GM19035 (cell line): ENCODE data around the gene RP2.

Experiments used
- ATAC-seq: cut with Tn5 transposase; IDR thresholded peaks from one replicate; pipeline ENCODE4 v1.9.1; 2021; ENCODE audit not compliant: unreplicated experiment

RP2 gene

DNA sequence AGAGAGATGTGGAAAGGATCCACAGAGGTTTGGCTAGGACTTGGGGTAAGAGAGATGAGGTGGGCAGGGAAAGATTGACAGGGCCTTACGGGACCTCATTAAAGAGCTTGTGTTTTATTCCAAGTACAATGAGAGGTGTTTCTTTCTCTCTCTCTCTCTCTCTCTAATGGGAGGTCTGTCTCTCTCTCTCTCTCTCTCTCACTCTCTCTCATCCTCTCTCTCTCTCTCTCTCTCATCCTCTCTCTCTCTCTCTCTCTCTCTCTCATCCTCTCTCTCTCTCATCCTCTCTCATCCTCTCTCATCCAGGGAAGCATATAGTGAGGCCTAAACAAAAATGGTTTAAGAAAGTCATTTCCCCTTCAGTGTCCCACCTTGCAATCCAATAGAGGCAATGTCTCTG, 80.8 kb downstream of the RP2 start:
- no peak for ATAC-seq

DNA sequence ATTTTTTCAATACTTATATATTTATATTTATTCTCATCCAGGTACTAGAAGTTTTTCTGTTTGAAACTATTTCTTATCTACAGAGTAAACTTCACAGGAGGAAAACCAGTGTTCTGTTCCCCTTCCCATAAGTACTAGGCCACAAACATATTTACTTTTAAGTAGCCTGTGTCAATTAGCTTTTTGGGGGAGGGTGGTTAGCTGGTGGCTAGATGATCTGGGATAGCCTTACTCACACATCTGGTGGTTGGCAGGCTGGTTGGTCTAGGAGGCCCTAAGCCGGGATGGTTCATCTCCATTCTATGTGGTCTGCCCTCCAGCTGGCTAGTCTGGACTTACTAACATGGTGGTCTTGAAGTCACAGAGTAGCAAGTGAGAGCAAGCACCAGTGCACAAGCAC, 81.6 kb downstream of the RP2 start:
- ATAC-seq = no peak

DNA sequence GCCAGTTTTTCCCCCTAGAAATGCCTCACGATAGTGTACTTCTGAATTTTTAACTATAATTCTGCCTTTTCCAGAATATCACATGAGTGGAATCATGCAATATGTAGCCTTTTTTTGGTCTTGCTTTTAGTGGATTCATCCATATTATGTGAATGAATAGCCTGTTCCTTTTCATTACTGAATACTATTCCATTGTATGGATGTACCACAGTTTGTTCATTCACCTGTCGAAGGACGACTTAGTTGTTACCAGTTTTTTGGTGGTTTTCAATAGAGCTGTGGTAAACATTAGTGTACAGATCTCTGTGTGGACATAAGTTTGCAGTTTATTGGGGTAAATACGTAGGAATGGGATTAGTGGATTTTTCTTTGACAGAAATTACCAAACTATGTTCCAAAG, 83.4 kb downstream of the RP2 start:
- ATAC-seq = no peak

DNA sequence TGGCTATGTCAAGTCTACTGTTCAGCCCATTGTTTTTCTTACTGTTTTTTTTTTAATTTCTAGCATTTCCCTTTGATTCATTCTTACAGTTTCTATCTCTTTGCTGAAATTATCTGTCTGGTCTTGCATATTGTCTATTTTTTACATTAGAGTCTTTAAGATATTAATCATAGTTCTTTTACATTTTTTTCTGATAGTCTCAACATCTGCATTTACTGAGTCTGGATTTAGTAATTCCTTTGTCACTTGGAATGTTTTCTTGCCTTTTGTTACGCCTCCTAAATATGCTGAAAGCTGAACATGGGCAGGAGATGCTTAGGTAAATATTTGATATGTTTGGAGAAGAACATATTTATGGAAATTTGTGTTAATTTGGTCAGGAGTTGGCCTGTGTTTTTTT, 85.8 kb downstream of the RP2 start:
- ATAC-seq = no peak

DNA sequence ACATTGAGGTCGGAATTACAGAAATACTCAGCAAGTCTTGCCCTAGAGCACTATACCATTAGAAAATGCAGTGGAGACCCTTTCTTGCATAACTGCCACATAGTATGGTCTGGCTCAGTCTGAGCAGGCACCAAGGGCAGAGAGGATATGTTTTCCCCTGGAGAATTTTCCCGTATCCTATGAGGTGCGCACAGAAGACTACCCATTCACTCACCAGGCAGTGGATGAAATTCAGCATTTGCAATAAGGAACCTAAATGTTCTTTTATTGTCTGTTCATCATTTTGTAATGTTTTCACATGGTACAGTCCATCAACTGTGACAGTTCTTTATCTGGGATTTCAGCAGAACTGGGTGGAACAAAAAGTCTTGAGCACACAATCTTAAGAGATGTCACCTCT, 90.9 kb downstream of the RP2 start:
- ATAC-seq = no peak

DNA sequence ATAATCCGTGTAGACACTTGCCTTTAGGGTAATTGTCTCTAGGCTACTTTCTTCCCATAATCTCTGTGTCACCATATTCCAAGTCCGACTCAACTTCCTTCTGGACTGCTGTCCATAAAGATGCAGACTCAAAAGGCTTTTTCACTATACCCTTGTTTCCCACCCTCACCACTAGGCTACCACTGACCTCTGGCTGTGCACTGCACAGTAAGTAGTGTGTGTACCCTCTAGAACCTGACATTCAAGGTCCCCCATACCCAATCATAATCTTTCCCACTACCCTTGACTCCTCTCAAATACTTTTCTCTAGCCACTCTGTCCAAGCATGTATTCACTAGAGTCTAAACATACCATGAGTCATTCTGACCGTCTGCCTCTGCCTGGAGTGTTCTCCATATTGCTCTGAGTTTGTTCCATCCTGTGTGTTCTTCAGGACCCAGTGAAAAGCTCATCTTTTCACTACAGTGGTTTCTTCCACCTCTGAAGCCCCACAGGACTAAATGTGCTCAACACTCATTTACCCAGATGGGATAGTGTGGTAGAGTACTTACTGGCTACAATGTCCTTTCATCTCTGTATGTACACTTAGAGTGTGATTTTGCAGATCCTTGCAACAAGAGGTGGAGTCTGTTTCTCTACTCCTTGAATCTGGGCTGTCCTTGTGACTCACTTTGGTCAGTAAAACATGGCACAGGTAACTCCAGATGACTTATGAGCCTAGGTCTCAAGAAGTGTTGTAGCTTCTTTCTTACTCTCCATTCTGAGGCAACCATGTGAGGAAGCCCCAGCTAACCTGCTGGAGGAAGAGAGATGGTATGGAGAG, 92.8 kb downstream of the RP2 start:
- no peak for ATAC-seq
